Germinal center (tissue), 1 donor: ENCODE measurements around the gene PRKCH.

Experiments used
- DNase-seq: peaks from one replicate; pipeline ENCODE4 v3.0.0; 2012; ENCODE audit warnings: mixed read lengths, low spot score

Gene PRKCH

DNA sequence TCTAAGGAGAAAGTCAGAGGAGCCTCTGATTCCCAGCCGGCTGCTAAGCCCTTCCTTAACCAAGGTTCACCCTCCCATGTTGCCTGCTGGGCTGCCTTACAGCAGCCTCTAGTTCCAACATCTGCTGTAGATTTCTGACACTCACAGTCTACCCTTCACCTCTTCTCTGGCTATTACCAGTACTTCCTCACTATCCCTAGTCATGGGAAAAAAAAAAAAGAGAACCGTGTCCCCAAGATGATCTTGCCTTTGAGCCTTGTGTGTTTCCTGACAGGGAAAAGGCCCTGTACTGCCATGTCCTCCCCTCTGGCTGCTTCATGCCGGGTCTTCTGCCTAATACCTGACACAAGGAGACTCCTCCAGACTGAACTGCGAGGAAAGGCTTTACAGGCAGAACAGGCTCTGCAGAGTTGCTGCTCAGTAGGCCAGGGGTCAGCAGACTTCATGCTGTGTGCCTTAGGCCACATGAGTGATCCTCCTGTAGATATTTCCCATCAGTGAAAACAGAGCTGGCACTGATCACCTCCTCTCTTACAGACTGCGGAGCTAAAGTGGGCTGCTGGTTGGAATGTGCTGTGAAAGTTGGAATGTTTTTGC lies 46.8 kb downstream of the PRKCH start:
- DNase-seq: no peak

DNA sequence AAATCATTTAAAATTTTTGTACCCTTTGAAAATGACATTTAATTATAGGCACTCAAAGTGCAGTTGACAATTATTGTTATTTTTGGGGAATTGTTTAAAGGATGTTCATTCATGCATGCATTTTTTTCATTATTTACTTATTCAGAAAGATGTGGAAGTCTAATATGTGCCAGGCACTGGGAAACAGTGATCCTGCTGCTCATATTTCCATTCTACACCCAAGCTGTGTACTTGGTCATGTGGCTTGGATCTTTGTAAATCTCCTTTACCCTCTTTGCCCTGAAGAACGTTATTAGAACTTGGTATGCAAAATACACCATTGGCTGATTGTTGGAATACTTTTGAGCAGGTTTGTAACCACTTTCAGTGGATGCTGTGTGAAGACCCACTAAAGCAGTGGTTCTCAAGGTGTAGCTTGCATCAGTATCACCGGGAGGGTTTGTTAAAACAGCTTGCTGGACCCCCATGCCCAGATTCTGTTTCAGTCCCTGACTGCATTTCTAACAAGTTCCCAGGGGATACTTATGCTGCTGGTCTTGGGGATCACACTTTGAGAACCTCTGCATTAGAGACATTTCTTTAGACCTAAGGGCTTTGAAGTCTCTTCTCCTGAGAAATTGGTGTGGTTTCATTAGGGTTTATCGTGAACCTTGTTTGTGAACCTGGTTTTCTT lies 47.5 kb downstream of the PRKCH start:
- DNase-seq: no peak

DNA sequence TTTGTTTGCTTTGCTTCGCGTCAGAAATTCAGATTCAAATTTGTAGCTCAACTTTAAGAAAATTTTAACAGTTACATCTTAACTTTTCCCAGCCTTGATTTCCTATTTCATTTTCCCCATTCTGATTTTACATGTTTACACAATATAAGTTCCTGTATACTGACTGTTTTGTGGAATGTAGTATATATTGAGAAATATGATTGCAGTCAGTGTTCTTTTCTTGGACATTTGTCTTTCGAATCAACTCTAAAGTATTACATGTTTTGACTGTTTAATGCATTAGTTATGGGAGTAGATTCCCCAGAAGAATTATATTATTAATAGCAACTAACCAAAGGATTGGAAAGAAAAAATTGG lies 48.1 kb downstream of the PRKCH start:
- no peak for DNase-seq

DNA sequence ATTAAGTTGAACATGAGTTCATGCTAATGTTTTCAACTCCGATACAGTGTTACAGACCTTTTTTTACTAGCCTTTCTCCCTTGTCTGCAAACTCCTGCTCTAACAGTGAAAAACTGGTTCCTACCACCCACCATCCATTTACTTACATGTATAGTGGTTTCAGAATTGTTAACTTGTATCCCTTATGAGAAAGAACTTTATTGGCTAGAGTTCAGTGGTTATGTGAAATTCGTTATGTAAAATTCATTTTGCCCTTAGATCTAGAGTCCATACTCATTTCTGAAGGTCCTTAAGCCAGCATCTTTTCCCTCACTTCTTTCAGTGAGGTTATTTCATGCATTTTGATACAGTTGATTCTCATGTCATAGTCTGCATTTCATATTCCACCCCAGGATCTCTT lies 51.0 kb downstream of the PRKCH start:
- DNase-seq: no peak

DNA sequence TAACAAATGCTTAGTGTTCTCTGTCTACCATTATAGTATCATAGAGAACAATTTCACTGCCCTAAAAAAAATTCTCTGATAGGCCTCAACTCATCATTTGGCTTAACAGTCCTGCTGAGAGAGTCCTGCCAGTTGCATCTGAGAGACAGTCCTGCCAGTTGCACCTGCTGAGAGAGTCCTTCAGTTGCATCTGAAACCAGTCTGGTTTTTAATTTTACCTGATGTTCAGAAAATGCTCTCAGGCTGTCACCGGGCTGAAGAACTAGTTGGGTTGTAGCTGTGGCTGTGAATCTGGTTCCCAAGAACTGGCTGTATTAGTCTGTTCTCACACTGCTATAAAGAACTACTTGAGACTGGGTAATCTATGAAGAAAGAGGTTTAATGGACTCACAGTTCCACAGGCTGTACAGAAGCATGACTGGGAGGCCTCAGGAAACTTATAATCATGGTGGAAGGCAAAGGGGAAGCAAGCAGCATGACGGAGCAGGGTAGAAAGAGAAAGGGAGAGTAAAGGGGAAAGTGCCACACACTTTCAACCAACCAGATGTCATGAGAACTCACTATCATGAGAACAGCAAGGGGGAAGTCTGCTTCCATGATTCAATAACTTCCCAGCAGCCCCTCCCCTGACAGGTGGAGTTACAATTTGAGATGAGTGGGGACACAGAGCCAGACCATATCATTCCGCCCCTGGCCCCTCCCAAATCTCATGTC lies 51.6 kb downstream of the PRKCH start:
- no peak for DNase-seq

DNA sequence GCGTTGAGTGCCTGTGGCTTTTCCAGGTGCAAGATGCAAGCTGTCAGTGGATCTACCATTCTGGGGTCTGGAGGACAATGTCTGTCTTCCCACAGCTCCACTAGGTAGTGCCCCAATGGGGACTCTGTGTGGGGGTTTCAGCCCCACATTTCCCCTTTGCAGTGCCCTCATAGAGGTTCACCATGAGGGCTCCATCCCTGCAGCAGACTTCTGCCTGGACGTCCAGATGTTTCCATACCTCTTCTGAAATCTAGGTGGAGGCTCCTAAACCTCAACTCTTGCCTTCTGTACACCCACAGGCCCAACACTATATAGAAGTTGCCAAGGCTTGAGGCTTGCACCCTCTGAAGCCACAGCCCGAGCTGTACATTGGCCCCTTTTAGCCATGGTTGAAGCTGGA lies 52.9 kb downstream of the PRKCH start:
- no peak for DNase-seq

DNA sequence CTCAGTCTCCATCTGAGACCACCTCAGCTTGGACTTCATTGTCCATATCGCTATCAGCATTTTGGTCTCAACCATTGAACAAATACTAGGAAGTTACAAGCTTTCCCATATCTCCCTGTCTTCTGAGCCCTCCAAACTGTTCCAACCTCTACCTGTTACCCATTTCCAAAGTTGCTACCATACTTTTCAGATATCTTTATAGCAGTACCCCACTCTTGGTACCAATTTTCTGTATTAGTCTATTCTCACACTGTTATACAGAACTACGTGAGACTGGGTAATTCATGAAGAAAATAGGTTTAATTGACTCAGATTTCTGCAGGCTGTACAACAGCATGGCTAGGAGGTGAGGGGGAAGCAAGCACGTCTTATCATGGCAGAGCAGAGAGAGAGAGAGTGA lies 53.8 kb downstream of the PRKCH start:
- DNase-seq: no peak

DNA sequence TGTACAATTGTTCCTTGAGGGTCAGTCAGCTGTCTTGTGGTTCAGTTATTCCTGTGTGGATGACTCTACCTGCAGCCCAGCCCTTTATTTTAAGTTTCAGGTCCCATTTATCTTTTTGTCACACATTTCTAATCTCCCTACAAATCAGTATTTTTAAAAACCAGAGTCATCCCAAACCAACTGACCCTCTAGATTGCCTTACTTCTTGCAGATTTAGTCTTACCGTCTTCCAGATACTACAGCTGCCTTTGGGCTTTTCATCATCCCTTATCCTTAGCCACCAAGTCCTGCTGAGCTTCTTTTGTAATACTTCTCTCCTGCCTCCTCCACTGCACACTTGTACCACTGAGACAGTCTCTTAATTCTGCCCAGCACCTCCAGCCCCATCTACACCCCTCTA lies 54.9 kb downstream of the PRKCH start:
- no peak for DNase-seq

DNA sequence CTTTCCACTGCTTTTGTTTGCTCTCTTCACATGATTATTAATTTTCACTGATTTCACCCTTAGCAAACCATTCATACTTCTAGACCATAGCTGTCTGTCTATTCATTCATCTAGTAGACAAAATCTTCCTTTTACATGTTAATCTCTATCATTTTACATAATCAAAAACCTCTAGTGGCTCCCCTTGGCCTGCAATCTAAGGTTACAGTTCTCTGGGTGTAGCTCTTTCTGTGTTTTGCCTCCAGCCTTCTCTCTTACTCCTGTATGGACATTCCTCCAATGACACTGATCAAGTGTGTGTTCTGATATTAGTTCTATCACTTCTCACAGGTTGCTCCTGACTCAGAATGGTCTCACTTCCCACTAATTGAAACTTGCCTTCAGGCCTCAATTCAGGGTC lies 56.4 kb downstream of the PRKCH start:
- DNase-seq: no peak

DNA sequence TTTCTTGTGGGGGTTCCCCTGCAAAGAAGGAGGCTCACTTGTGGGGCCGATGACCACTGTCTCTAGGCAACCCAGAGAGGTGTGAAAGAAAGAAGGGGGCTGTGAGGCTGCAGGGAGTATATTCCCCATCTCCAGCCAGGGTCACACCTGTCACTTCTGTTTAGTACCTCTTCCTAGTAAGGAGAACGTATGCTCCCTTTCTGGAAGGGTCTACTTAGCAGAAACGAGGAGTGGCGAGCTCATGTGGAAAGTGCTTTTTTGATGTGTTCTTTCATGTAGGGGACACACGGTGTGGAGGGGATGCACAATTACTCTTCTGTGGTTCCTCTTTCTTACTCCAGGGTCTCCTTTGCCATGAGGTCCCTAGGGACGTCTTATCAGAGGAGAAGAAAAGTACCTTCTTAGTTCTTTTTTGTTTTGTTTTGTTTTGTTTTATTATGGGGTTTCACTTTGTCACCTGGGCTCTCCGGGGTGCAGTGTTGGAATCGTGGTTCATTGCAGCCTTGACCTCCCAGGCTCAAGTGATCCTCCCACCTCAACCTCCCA lies 58.3 kb downstream of the PRKCH start:
- DNase-seq: peak; percentile 35

DNA sequence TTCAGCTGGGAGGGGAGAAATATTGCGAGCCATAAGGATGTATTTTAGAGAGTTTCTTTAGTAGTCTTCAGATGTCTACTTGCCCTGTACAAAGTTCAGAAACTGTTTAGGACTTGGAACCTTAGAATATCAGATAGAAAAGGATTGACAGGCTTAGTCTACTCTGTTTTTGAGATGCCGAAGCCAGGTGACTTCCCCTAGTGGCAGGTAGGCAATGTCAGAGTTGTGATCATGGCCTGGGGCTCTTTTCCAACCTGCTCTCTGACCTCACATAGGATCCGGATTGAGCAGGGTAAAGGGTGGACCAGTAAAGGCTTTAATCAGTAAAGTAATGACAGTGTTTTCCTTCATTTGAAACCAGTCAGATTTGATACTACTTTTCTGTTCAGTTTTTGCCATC lies 59.6 kb downstream of the PRKCH start:
- DNase-seq: no peak

DNA sequence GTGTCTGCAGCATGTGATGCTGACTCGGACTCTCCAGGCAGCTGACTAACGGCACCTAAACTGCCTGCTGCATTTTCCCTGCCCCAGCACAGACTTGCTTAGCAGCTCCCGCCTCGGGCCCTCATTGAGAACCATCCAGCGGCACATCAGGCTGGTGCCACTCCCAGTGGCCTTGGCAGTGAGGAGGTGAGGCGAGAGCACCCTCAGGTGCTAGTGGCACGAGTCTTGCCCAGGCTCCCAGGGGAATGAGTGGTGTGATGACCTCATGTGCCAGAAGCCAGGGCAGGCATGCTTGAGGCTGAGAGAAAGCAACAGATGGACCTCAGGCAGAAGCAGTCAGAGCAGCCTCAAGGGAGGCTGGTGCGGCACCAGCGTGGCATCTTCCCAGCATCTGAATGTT lies 60.2 kb downstream of the PRKCH start:
- no peak for DNase-seq

DNA sequence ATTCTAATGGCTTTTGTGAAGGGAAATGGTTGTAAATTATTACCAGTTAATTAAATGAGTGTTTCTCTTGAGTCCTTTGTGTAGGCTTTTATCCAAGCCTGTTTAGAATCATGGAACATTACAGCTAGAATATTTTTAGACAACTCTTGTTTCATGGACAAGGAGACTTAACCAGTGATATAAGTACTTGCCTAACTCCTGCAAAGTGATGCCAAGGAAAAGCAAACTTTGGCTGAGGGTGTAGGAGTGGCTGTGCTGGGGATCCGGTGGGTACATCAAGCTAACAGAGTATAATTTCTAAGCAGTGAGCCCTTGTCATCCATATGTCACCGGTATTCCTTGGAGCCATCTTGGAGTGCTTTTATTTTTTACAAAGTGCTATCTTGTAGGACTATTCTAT lies 61.5 kb downstream of the PRKCH start:
- DNase-seq: no peak

DNA sequence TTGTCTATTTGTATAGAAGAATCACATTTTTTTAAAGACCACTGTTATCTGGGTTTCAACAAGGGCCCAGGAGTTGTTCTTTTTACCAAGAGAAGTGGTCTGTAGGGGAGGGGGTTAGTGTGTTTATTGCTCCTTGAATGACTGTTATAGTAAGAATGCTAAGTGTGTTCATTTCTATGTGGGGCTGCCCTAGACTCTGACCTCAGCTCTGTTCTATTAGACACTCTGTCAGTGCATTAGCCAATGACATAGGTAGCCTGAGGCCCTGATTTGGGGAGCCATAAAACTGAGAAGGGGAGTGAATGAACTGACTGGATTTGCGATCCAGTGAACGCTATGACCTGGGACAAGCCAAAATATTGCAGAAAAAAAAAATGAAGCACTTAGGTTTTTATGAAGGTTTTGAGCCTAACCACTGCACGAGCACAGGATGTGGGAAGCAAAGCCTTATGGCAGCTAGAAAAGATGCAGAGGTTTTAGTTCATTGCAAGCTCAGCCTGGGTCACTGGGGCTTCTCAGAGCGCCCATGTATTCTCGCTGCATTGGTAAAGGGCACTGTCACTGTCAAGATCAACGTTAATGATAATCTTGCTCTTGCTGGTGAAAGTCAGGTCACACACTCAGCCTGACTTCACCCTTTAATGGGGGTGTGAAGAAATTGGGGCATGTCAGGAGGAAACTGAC lies 63.8 kb downstream of the PRKCH start:
- no peak for DNase-seq

DNA sequence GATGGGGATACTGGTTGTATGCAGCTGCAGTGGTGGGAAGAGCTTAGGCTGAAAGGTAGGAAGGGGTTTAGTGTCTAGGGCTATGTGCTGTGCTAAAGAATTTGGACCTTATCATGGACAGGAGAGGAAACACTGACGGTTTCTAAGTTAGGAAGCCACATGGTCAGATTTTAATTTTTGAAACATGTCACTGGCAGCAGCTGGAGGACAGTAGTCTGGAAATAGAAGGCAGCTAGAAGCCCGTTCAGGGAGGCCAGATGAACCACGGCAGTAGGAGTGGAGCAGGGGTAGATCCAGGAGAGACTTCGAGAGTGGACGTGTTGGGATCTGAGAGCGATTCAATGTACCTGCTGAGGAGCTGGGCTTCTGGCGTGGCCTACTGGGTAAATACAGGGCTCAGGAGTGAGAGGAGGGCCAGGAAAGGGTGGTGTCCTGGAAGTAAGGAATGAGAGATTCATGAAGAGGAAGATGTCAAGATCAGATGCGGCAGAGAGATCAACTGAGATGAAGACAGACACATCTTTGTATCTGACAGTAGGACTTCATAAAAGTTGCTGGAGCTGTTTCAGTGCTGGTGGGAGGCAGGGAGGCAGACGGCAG lies 64.9 kb downstream of the PRKCH start:
- no peak for DNase-seq

DNA sequence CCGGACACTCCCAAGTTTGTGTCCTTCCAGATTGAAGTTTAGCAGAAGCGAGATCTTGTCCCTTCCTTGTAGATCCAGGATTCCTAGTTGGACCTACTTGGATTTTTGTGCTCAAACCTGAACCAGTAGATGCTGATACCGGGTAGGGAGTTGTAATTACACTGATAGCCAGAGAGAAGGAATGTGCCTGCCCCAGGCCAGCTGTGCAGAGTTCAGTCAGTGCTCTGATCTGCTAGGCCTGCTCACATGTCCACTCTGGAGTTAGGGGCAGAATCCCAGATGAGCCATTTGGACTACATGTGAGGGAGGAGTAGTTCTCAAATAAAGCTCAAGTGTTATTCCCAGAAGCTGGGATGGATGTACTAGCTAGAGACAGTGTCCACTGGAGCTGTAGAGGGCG lies 65.7 kb downstream of the PRKCH start:
- DNase-seq: no peak

DNA sequence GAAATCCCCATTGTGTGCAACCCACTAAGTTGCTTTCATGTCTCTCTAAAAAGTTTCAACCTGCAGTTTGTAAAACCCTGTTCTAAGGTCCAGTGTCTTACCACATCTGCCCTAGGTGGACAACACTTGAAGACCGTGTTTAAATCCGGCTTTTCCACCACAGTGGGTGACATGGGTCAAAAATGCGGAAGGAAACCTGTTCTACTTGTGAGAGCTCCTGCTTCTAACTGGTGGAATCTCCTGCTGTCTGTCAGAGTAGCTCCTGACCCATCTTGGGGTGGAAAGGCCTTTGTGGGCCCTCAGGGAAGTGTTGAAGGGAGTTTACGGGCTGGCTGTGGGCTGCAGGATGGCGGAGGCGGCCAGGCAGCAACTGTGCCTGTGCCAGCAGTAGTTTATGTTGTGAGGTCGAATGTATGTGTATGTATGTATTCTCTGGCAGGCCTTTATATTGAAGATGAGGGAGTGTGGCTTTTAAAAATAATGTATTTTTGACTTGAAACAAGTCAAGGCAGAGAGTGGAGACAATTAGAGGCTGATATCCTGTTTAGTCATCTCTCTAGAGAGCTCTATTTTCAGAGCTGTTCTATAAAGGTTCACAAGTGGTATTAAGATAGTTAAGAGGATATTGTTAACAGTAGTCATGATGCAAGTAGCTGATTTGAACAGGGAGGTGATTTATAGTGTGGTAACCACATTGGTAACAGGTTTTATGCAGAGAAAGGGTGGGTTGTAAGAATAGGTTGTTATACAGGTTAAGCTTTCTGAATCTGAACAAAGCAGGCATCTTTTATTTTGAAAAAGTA lies 67.0 kb downstream of the PRKCH start:
- DNase-seq: peak; percentile 48

DNA sequence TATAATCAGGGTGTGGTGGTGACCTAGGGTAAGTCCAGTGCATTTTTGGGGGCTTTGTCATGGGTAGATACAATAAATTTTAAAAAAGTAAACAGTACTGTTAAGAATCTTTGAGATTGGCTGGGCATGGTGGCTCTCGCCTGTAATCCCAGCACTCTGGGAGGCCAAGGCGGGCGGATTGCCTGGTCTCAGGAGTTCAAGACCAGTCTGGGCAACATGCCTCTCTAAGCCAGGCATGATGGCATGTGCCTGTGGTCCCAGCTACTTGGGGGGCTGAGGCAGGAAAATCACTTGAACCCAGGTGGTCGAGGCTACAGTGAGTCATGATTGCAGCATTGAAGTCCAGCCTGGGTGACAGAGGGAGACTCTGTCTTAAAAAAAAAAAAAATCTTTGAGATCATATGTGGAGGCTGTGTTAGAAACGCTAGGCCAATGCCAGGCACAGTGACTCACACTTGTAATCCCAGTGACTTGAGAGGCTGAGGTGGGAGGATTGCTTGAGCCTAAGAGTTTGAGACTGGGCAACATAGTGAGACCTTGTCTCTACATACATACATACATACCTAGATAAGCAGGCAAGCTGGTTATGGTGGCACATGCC lies 67.7 kb downstream of the PRKCH start:
- DNase-seq: no peak

DNA sequence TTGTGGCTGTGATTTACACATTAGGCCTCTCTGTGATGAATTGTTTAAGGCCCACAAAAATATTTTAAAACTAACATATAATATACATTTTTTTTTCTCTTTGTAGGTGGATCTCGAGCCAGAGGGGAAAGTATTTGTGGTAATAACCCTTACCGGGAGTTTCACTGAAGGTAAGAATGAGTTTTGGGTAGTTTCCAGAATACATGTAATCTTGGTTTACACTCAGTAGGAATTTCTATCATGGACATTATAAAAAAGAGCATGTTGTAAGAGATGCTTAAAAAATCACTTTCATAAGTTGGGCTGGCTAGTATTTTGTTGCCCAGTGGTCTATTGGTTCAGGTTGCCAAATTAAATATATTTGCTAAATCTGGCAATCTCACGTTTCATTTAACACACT lies 69.7 kb downstream of the PRKCH start:
- DNase-seq: no peak

DNA sequence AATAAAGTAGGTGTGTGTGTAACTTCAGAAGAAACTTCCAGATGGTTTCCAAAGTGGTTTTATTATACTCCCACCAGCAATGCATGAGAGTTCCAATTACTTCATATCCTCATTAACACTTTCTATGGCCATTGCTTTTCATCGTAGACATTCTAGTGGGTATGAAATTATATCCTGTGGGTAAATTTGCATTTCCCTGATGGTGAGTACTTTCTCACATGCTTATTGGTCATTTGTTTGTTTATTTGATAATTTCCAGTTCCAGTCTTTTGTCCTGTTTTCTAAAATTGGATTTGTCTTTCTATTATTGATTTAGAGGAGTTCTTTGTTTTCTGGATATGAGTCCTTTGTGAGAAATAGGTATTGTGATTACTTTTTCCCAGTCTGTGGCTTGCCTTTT lies 70.9 kb downstream of the PRKCH start:
- DNase-seq: no peak

DNA sequence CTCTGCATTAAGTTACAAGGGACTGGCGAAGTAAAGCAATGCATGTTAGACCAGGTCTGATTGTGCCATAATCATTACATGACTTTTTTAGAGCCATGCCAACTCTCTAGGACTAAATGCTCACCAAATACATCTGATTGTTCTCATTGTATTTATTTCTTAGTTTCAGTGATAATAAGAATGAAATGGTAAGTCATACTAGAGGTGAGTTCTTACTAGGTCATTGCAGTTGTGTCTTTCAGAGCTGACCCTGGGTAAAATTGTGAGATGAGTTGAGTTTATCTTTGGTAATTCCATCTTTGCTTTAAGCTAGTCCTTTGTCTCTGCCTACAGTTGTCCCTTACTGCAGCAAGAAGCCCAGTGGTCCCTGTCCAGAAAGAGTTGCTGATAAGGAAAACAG lies 73.2 kb downstream of the PRKCH start:
- no peak for DNase-seq
